Measurements from ENCODE around the gene NPTX2.

Gene NPTX2

GRCh38 chr7:98655611-98656010, 38.5 kb downstream of the NPTX2 start:
- no peak for ATAC-seq
- TF ChIP-seq ZC3H10 (CRISPR knock-in tag; IDR thresholded peaks at IDR 0.05), result no peak
- TF ChIP-seq POU6F1 (CRISPR knock-in tag; IDR thresholded peaks at IDR 0.05; ENCODE audit: borderline replicate concordance, low read depth), result no peak
- TF ChIP-seq SNAI2 (CRISPR knock-in tag; IDR thresholded peaks at IDR 0.05), result no peak
- no peak for TF ChIP-seq ZFP3 (CRISPR knock-in tag; IDR thresholded peaks at IDR 0.05)
- no peak for TF ChIP-seq ESRRG (CRISPR knock-in tag; IDR thresholded peaks at IDR 0.05)

- ATAC-seq, result no peak
Observed at GRCh38 chr7:98656899-98657298, 39.8 kb downstream of the NPTX2 start.

More at GRCh38 chr7:98656899-98657298, 39.8 kb downstream of the NPTX2 start:
- TF ChIP-seq PATZ1 (CRISPR knock-in tag; IDR thresholded peaks at IDR 0.05; ENCODE audit: borderline replicate concordance) (no peak), ZNF565 (CRISPR knock-in tag; conservative IDR thresholded peaks at IDR 0.05; ENCODE audit: low read depth) (no peak), GLIS3 (CRISPR knock-in tag; IDR thresholded peaks at IDR 0.05) (no peak), ZFP30 (CRISPR knock-in tag; IDR thresholded peaks at IDR 0.05) (no peak), POU6F1 (CRISPR knock-in tag; IDR thresholded peaks at IDR 0.05; ENCODE audit: borderline replicate concordance, low read depth) (no peak), ESRRG (CRISPR knock-in tag; IDR thresholded peaks at IDR 0.05) (no peak), TSHZ2 (CRISPR knock-in tag; IDR thresholded peaks at IDR 0.05) (no peak), ZNF70 (CRISPR knock-in tag; IDR thresholded peaks at IDR 0.05) (no peak), ZC3H10 (CRISPR knock-in tag; IDR thresholded peaks at IDR 0.05) (no peak), ISL1 (CRISPR knock-in tag; IDR thresholded peaks at IDR 0.05) (no peak), OSR1 (CRISPR knock-in tag; IDR thresholded peaks at IDR 0.05) (no peak), TCF4 (CRISPR knock-in tag; IDR thresholded peaks at IDR 0.05; ENCODE audit: borderline replicate concordance) (no peak), ZNF8 (CRISPR knock-in tag; IDR thresholded peaks at IDR 0.05) (no peak), CSRNP3 (CRISPR knock-in tag; IDR thresholded peaks at IDR 0.05) (no peak), CSDC2 (CRISPR knock-in tag; IDR thresholded peaks at IDR 0.05) (no peak)

Data from SK-N-SH treated with all-trans-retinoic acid at 6 μM for 48 hours (cell line).